Measurements from ENCODE around the gene CATSPER3.

- TF ChIP-seq CTCF (conservative IDR thresholded peaks at IDR 0.05; ENCODE audit: low read length) (no peak), EZH2phosphoT487 (IDR thresholded peaks at IDR 0.05; ENCODE audit: borderline replicate concordance) (no peak)
Measured at GRCh38 chr5:135024956-135025729, 57.4 kb downstream of the CATSPER3 start.

All from Loucy (cell line).